Measurements from ENCODE around the gene RNU5B-1.

DNA sequence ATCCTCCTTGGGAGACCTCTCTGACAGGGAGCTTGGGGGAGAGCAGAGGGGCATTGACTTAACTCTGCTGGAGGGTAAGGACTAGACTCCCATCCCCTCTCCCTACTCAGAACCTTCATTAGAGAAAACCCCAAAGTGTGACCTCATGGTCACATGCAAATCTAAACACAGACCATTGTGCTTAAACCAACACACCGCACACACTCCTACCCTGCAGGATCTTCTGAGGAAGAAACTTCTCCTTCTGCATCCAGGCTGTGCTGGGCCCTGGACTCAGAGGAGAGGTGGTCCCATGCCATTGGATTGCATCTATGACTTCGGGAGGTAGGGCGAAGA is 17.0 kb upstream of the RNU5B-1 start:
- TF ChIP-seq POLR2A (IDR thresholded peaks at IDR 0.05) = no peak
- TF ChIP-seq, protein P1, sequence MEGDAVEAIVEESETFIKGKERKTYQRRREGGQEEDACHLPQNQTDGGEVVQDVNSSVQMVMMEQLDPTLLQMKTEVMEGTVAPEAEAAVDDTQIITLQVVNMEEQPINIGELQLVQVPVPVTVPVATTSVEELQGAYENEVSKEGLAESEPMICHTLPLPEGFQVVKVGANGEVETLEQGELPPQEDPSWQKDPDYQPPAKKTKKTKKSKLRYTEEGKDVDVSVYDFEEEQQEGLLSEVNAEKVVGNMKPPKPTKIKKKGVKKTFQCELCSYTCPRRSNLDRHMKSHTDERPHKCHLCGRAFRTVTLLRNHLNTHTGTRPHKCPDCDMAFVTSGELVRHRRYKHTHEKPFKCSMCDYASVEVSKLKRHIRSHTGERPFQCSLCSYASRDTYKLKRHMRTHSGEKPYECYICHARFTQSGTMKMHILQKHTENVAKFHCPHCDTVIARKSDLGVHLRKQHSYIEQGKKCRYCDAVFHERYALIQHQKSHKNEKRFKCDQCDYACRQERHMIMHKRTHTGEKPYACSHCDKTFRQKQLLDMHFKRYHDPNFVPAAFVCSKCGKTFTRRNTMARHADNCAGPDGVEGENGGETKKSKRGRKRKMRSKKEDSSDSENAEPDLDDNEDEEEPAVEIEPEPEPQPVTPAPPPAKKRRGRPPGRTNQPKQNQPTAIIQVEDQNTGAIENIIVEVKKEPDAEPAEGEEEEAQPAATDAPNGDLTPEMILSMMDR (IDR thresholded peaks at IDR 0.05) = no peak
